ENCODE data around the gene PDE9A. TPM values are rescaled to one million over a fixed set of nuclear protein-coding genes. Genes with fewer than 3 reads are reported as not detected.
"Not testable (repeated sequence)": the region's sequence is repeated elsewhere in the genome, so short reads cannot be mapped to it uniquely, and the experiment has no call there.

PDE9A gene
- total RNA-seq, 2 donors from 2014 or later = 3.0 to 6.0 TPM

DNA sequence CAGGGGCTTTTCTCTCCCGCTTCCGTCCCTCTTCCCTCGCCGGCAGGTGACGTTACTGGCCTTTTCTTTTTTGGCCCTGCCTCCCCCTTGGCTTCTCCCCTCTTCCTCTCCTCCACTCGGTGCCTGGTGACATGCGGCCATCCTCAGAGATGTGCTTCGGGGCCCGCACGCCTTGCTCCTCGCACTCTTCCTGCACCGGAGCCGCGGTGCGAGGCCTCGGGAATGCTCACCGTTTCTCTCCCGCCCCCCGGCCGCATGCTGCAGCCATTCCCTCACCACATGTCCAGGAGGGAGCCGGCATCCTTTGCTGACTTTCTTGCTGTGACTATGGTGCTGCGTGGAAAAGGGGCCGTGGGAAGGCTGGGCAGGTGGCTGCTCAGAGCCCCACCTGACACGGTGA is 39.3 kb downstream of the PDE9A start:
- intact Hi-C loops (cut with DNase I) = no loop called here
- no peak for DNase-seq
- ATAC-seq = no peak

- DNase-seq = no peak
- no peak for ATAC-seq
These were observed 41.6 kb downstream of the PDE9A start for GRCh38 chr21:42694751-42695696.

GRCh38 chr21:42695697-42696380 is 42.4 kb downstream of the PDE9A start:
- peak; percentile 57 to 79 for ATAC-seq
- no peak for DNase-seq
- intact Hi-C loops (cut with DNase I) = no loop called here

More at GRCh38 chr21:42694751-42695696, 41.6 kb downstream of the PDE9A start:
- intact Hi-C loops (cut with DNase I) = no loop called here

GRCh38 chr21:42696501-42697040 is 43.1 kb downstream of the PDE9A start:
- intact Hi-C loops (cut with DNase I) = no loop called here
- DNase-seq = no peak
- ATAC-seq = no peak

DNA sequence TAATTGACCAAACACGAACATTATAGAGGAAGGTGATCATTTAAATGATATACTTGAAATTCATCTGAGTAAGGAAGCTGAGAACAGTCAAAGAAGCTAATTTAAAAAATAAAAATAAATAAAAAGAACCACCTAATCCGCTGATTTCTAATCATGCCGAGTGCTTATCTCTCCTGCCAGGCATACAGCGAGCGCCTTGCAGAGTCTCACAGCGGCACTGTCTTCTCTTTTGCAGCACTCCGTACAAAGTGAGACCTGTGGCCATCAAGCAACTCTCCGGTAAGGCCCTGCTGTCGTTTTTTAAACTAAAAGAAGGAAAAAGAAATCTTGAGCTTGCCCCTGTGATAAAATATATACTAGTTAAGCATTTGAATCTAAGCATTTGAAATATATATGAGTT is 45.3 kb downstream of the PDE9A start:
- intact Hi-C loops (cut with DNase I) = no loop called here
- no peak for ATAC-seq
- no peak for DNase-seq

- ATAC-seq (no peak), DNase-seq (no peak)
- intact Hi-C loops (cut with DNase I) = no loop called here
These were observed 45.8 kb downstream of the PDE9A start for GRCh38 chr21:42699196-42699595.

DNA sequence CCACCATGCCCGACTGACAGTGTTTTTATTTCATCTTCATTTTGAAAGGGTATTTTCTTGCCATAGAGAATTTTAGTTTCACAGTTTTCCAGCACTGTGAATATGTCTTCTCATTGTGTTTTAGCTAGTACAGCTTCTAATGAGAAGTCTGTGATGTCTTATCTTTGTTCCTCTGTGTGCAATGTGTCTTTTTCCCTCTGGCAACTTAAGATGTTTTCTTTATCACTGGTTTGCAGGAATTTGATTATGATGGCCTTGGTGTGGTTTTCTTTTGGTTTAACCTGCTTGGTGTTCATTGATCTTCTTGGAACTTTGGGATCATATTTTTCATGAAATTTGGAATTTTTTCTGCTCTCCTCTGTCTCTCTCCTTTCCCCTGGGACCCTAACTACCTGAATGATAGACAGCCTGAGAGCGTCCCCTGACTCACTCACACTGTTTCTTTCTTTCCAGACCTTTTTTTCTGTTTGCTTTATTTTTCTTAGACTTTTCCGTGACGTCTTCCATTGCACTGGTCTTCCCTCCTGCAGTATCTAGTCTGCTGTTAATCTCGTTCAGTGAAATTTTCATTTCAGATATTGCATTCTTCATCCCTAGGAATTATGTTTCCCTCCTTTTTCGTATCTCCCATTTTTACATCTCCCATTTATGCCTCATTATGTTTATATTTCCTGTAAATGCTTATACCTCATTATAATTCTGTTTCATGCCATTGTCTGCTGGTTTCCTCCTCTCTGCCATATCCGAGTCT is 48.5 kb downstream of the PDE9A start:
- ATAC-seq (no peak), DNase-seq (no peak)
- intact Hi-C loops (cut with DNase I) = no loop called here

DNA sequence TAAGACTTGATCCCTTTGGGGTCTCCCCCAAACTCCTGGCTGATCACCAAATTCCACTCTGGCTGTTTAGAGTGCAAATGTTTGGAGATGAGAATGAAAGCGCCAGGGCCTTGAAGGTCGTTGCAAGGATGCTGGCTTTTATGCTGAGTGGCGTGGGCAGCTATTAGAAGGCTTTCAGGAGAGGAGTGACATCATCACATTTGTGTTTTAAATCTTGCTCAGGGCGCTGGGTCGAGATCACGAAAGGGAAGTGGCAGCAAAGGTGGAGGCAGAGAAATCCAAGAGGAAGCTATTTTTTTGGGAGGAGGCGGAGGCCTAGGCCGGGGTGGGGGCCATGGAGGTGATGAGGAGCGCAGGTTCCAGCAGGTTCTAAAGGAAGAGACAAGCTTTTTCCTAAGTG is 49.3 kb downstream of the PDE9A start:
- intact Hi-C loops (cut with DNase I) = no loop called here

DNA sequence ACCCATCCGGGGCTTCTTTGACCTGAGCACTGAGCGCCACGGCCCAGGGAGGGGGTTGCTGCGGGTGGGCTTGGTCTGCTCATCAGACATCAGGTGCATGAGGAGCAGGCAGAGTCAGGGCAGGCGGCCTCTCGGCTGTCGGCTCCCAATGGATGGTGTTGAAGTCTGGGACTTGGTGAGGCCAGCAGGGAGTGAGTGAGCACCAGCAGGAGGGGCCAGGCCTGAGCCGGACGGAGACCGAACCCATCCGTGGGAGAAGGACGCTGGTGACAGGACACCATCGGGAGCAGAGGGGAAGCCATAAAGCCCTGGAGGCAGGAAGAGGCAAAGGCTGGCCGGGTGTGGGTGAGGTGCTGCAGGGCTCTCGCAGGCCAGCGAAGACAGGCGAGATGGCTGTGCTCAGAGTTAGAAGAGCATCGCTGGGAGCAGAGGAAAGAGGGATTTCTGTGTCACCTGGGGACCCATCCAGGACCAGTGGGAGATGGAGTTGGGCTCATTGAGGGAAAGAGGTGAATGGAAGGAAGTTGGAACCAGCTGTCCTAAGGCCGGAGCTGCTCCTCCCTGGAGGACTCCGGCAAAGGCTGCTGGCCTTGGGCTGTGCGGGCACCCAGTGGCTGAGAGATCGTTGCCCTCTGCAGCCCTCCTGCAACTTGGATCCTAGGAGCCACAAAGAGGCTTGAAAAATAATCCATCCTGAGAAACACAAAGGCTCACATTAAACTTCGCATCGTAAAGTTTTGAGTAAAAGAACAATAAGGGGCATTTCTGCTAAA is 49.9 kb downstream of the PDE9A start:
- intact Hi-C loops (cut with DNase I) = no loop called here
- DNase-seq (no peak), ATAC-seq (no peak)

More for the DNA sequence above, 49.3 kb downstream of the PDE9A start:
- ATAC-seq = no peak
- no peak for DNase-seq

- intact Hi-C loops (cut with DNase I) = no loop called here
- DNase-seq = no peak
These were observed 50.5 kb downstream of the PDE9A start for GRCh38 chr21:42703965-42704364.

GRCh38 chr21:42704861-42705260 is 51.4 kb downstream of the PDE9A start:
- intact Hi-C loops (cut with DNase I) = no loop called here
- ATAC-seq = no peak
- no peak for DNase-seq

More at GRCh38 chr21:42703965-42704364, 50.5 kb downstream of the PDE9A start:
- ATAC-seq = no peak

GRCh38 chr21:42705346-42705745 is 51.9 kb downstream of the PDE9A start:
- ATAC-seq (no peak), DNase-seq (no peak)
- intact Hi-C loops (cut with DNase I) = no loop called here

DNA sequence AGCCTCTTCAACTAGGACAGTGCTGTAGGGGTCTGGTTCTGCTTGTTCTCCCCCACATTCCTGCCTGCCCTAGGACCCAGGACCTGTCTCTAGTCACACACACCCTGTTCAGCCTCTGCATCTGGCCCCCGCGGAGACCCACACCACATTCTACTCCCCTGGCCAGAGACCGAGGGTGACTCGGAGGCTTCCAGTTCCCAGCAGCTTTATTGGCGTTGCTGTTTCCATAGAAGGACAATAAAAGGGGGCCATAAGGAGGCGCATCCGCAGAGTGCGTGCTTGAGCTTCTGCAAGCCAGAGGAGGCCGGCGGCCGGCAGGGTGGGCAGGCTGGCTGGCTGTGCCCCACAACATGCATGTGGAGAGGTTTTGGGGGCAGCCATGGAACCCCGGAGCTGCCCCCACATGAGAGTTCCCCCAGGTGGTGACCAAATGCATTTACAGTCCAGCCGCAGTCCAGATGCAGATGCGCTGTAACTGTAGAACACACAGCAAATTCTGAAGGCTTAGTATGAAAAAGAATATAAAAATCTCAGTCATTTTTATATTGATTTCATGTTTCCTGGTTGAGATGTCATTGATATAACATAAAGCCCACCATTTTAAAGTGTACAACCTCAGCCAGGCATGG is 52.4 kb downstream of the PDE9A start:
- intact Hi-C loops (cut with DNase I) = no loop called here
- no peak for DNase-seq

GRCh38 chr21:42706765-42707164 is 53.3 kb downstream of the PDE9A start:
- no peak for DNase-seq
- intact Hi-C loops (cut with DNase I) = no loop called here
- no peak for ATAC-seq

More for the DNA sequence above, 52.4 kb downstream of the PDE9A start:
- no peak for ATAC-seq

GRCh38 chr21:42707207-42707830 is 53.9 kb downstream of the PDE9A start:
- DNase-seq = no peak
- intact Hi-C loops (cut with DNase I) = no loop called here
- ATAC-seq = no peak

- no peak for DNase-seq
- intact Hi-C loops (cut with DNase I) = no loop called here
These were observed 54.7 kb downstream of the PDE9A start for GRCh38 chr21:42708107-42708506.

DNA sequence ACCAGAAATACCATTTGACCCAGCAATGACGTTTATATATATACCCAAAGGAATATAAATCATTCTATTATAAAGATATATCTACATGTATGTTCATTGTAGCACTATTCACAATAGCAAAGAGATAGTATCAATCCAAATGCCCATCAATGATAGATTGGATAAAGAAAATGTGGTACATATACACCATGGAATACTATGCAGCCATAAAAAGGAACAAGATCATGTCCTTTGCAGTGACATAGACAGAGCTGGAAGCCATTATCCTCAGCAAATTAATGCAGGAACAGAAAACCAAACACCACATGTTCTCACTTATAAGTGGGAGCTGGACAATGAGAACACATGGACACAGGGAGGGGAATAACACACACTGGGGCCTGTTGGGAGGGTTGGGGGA is 55.5 kb downstream of the PDE9A start:
- DNase-seq; intact Hi-C loops (cut with DNase I); ATAC-seq: not testable (repeated sequence)

More at GRCh38 chr21:42708107-42708506, 54.7 kb downstream of the PDE9A start:
- ATAC-seq = no peak

DNA sequence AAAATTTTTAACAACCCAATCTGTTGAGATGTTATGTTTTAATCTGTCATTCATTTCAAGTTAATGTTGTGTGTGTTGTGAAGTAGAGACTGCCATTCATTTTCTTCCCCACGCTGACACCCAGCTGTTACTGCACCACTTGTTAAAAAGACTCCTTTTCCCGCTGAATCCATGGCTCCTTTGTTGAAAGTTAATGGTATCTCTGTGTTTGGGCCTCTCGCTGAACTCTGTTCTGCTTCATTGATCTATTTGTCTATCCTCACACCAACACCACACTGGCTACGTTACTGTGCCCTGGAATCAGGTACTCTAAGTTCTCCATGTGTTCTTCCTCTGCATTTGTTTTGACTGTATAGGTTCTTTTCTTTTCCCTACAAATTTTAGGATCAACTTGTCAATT is 58.2 kb downstream of the PDE9A start:
- no peak for ATAC-seq
- intact Hi-C loops (cut with DNase I) = no loop called here
- DNase-seq = no peak

Data from left cardiac atrium (tissue), 4 donors.